Osteoblast (primary cell): ENCODE measurements around the gene HAGHL. TPM values are rescaled to one million over a fixed set of nuclear protein-coding genes. Genes with fewer than 3 reads are reported as not detected.
"Not testable (repeated sequence)": the region's sequence is repeated elsewhere in the genome, so short reads cannot be mapped to it uniquely, and the experiment has no call there.

Source experiments
- DNase-seq: peaks from one replicate; pipeline ENCODE4 v3.0.0; 2011; ENCODE audit warnings: low spot score, mixed read lengths; ENCODE audit not compliant: insufficient read length; ENCODE audit errors: missing footprints
- H2AFZ ChIP-seq: 2 replicates; pipeline ENCODE4 v1.6.0; 2011; ENCODE audit warnings: mild to moderate bottlenecking, low read length
- H3K27ac ChIP-seq: 2 replicates; pipeline ENCODE4 v1.5.1; 2011; ENCODE audit warnings: mild to moderate bottlenecking, low read depth, low read length, moderate library complexity
- H3K27me3 ChIP-seq: 2 replicates; pipeline ENCODE4 v1.6.0; 2012; ENCODE audit warnings: mild to moderate bottlenecking, control low read depth, inconsistent platforms, low read length, moderate library complexity; ENCODE audit not compliant: insufficient read depth
- H3K36me3 ChIP-seq: 2 replicates; pipeline ENCODE4 v1.5.1; 2011; ENCODE audit warnings: mild to moderate bottlenecking, low read length, control low read depth, moderate library complexity; ENCODE audit not compliant: insufficient read depth
- H3K4me1 ChIP-seq: 2 replicates; pipeline ENCODE4 v1.5.1; 2011; ENCODE audit warnings: mild to moderate bottlenecking, low read length, control low read depth, moderate library complexity; ENCODE audit not compliant: insufficient read depth
- H3K4me2 ChIP-seq: 2 replicates; pipeline ENCODE4 v1.6.0; 2011; ENCODE audit warnings: mild to moderate bottlenecking, low read length; ENCODE audit not compliant: insufficient read depth
- H3K4me3 ChIP-seq: fragments of 200-600 bp; sonication (generic); 3 replicates; pipeline ENCODE4 v1.5.1; 2012; ENCODE audit warnings: mild to moderate bottlenecking, low read length, inconsistent platforms; ENCODE audit not compliant: insufficient read depth
- H3K79me2 ChIP-seq: 2 replicates; pipeline ENCODE4 v1.6.0; 2012; ENCODE audit warnings: mild to moderate bottlenecking, low read length, control low read depth, inconsistent platforms; ENCODE audit not compliant: insufficient read depth
- H3K9me3 ChIP-seq: 2 replicates; pipeline ENCODE4 v1.5.1; 2011; ENCODE audit warnings: low read depth, low read length, control low read depth
- H4K20me1 ChIP-seq: 2 replicates; pipeline ENCODE4 v1.6.0; 2012; ENCODE audit warnings: mild to moderate bottlenecking, low read length, control low read depth; ENCODE audit not compliant: insufficient read depth
- CTCF ChIP-seq: IDR thresholded peaks from 2 replicates; pipeline ENCODE4 v1.5.1; 2011; ENCODE audit warnings: mild to moderate bottlenecking, low read depth, low read length, moderate library complexity; ENCODE audit errors: extremely low read depth
- total RNA-seq: library from RNA; depleted of rRNA; stranded (reverse); fragments of >200 nt; gene quantifications from 2 replicates; pipeline ENCODE4 v1.2.3, GENCODE V29; 2012

Gene HAGHL
- total RNA-seq, 1 donor, result 16.3 TPM

- H3K4me2 ChIP-seq, result peak within 1 kb of the TSS; percentile 88
- peaks cover 4% of the 10 kb centered on the region for H4K20me1 ChIP-seq
- H3K79me2 ChIP-seq, result peaks cover 8% of the 10 kb centered on the region
- H3K36me3 ChIP-seq, result peaks cover 14% of the 10 kb centered on the region
- H3K27ac ChIP-seq, result peak within 1 kb of the TSS; percentile 63
- H3K4me1 ChIP-seq, result peaks cover 12% of the 10 kb centered on the region
- DNase-seq, result peak; percentile 100
- TF ChIP-seq CTCF, result peak; percentile 76
- H3K4me3 ChIP-seq, result peak within 1 kb of the TSS; percentile 90
- H2AFZ ChIP-seq, result peak within 1 kb of the TSS; percentile 94
- no peaks in the 10 kb centered on the region for H3K27me3 ChIP-seq
- no peaks in the 10 kb centered on the region for H3K9me3 ChIP-seq
Observed at GRCh38 chr16:740764-741505, 14.0 kb downstream of the HAGHL start, which contains the start of gene CIAO3. CIAO3 (minus strand) TSS chr16:740997; CDS start chr16:740985, 12 bp downstream.

GRCh38 chr16:741986-742629 is 15.2 kb downstream of the HAGHL start:
- Histone ChIP-seq H3K27ac (no peak overlapping the region), H2AFZ (no peak overlapping the region)

DNA sequence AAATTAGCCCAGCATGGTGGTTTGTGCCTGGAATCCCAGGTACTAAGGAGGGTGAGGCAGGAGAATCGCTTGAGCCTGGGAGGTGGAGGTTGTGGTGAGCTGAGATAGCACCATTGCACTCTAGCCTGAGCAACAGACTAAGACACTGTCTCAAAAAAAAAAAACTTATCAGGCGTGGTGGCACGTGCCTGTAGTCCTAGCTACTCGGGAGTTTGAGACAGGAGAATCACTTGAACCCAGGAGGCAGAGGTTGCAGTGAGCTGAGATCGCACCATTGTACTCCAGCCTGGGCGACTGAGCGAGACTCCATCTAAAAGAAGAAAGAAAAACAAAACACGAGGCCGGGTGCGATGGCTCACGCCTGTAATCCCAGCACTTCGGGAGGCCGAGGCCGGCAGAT is 16.0 kb downstream of the HAGHL start:
- H4K20me1 ChIP-seq, H3K9me3 ChIP-seq, H3K27me3 ChIP-seq, H3K27ac ChIP-seq, H3K4me2 ChIP-seq, DNase-seq, H3K36me3 ChIP-seq, H3K79me2 ChIP-seq, H2AFZ ChIP-seq, H3K4me3 ChIP-seq: not testable (repeated sequence)
- peaks cover 12% of the 10 kb centered on the region for H3K4me1 ChIP-seq

More at GRCh38 chr16:741986-742629, 15.2 kb downstream of the HAGHL start:
- peaks cover 4% of the 10 kb centered on the region for H3K36me3 ChIP-seq
- H3K27me3 ChIP-seq, result no peaks in the 10 kb centered on the region
- no peak overlapping the region for H3K4me3 ChIP-seq
- TF ChIP-seq CTCF, result no peak
- H3K4me1 ChIP-seq, result peaks cover 12% of the 10 kb centered on the region
- no peak for DNase-seq
- H4K20me1 ChIP-seq, result peaks cover 4% of the 10 kb centered on the region
- no peaks in the 10 kb centered on the region for H3K9me3 ChIP-seq
- no peak overlapping the region for H3K4me2 ChIP-seq
- peaks cover 8% of the 10 kb centered on the region for H3K79me2 ChIP-seq

DNA sequence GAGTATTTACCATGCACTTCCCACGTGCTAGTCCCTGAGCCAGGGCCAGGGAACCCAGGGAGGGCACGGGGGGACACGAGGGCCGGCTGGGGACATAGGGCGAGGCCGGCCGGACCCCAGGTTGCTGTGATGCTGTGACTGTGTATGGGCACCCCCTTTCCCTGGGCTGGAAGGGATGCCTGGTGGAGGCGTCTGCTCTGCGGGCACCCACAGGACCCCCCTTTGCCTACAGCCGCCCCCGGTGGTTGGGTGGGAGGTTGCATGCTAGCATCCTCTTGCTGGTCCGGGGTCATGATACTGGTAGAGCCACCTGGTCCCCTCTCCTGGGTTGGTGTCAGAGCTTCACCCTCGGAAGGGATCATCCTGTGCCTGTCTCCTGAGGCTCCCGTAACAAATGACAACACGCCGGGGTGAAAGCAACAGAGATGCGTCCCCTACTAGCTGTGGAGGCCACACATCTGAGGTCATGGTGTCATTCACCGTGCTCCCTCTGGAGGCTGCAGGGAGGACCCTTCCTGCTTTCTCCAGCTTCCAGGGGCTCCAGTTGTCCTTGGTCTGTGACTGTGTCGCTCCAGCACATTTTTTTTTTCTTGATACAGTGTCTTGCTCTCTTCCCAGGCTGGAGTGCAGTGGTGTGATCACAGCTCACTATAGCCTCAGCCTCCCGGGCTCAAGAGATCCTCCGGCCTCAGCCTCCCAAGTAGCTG is 17.0 kb downstream of the HAGHL start:
- Histone ChIP-seq H3K4me2 (no peak overlapping the region), H3K36me3 (no peaks in the 10 kb centered on the region), H3K4me3 (no peak overlapping the region), H3K79me2 (peaks cover 8% of the 10 kb centered on the region), H4K20me1 (peaks cover 4% of the 10 kb centered on the region), H3K27me3 (no peaks in the 10 kb centered on the region), H2AFZ (no peak overlapping the region), H3K4me1 (peaks cover 12% of the 10 kb centered on the region), H3K27ac (no peak overlapping the region), H3K9me3 (no peaks in the 10 kb centered on the region)
- DNase-seq, result no peak
- TF ChIP-seq CTCF, result no peak
